IPS DF 6.9 (cell line): Measurements from ENCODE around the gene CXCL10.
"Not testable (repeated sequence)": the region's sequence is repeated elsewhere in the genome, so short reads cannot be mapped to it uniquely, and the experiment has no call there.

Experiments used
- DNase-seq: peaks from one replicate; pipeline ENCODE4 v3.0.0-alpha.2; 2013; ENCODE audit warnings: low read depth, low spot score
- H3K27ac ChIP-seq: one replicate; pipeline ENCODE4 v1.5.1; 2013; ENCODE audit warnings: low read length, control low read depth
- H3K27me3 ChIP-seq: 2 replicates; pipeline ENCODE4 v1.6.1; 2013; ENCODE audit warnings: mild to moderate bottlenecking, low read length; ENCODE audit not compliant: control insufficient read depth, insufficient read depth
- H3K36me3 ChIP-seq: 2 replicates; pipeline ENCODE4 v1.6.1; 2013; ENCODE audit warnings: low read length; ENCODE audit not compliant: control insufficient read depth, insufficient read depth
- H3K4me1 ChIP-seq: 2 replicates; pipeline ENCODE4 v1.6.1; 2013; ENCODE audit warnings: low read length; ENCODE audit not compliant: control insufficient read depth, insufficient read depth
- H3K4me3 ChIP-seq: 2 replicates; pipeline ENCODE4 v1.5.1; 2013; ENCODE audit warnings: mild to moderate bottlenecking, low read length
- H3K9me3 ChIP-seq: 2 replicates; pipeline ENCODE4 v1.6.1; 2013; ENCODE audit warnings: low read length, inconsistent platforms; ENCODE audit not compliant: control insufficient read depth, insufficient read depth
- WGBS: extraction: QIAGEN DNeasy Blood & Tissue Kit; methylation state at CpG from one replicate; pipeline ENCODE4 v1.1.7; 2013; ENCODE audit warnings: mixed read lengths, missing lambda C conversion rate; ENCODE audit not compliant: insufficient read length, insufficient coverage; 5-methylcytosine and 5-hydroxymethylcytosine counted together

Gene CXCL10

GRCh38 chr4:76011018-76011670 lies 12.2 kb downstream of the CXCL10 start:
- H3K27me3 ChIP-seq, result no peaks in the 10 kb centered on the region
- H3K4me3 ChIP-seq, result no peak overlapping the region
- no peak overlapping the region for H3K27ac ChIP-seq
- H3K36me3 ChIP-seq, result no peaks in the 10 kb centered on the region
- H3K4me1 ChIP-seq, result no peaks in the 10 kb centered on the region; the same call in 1 of the 2 replicates
- no peak for DNase-seq
- H3K9me3 ChIP-seq, result no peaks in the 10 kb centered on the region
- WGBS, result no CpG with 5 or more reads among the region's 31 CpGs

DNA sequence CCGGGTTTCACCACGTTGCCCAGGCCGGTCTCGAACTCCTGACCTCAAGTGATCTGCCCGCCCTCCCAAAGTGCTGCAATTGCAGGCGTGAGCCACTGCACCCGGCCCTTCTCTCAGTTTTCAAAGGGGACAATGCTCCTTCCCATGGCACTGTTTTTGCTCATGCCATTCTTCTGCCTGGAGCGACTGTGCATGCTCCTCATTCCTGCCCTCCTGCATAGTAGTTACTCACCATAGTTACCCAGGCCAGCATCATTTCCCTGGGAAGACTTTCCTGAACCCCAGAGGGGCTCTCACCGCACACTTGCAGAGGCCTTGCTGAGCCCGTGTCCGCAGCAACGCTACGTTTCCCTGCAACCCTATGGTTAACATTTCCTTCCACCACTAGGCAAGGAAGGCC lies 12.7 kb downstream of the CXCL10 start:
- no peak for DNase-seq
- Histone ChIP-seq H3K4me1 (no peaks in the 10 kb centered on the region; the same call in 1 of the 2 replicates), H3K4me3 (no peak overlapping the region), H3K27ac (no peak overlapping the region), H3K9me3 (no peaks in the 10 kb centered on the region), H3K27me3 (no peaks in the 10 kb centered on the region), H3K36me3 (no peaks in the 10 kb centered on the region)
- no CpG with 5 or more reads among the region's 13 CpGs for WGBS

DNA sequence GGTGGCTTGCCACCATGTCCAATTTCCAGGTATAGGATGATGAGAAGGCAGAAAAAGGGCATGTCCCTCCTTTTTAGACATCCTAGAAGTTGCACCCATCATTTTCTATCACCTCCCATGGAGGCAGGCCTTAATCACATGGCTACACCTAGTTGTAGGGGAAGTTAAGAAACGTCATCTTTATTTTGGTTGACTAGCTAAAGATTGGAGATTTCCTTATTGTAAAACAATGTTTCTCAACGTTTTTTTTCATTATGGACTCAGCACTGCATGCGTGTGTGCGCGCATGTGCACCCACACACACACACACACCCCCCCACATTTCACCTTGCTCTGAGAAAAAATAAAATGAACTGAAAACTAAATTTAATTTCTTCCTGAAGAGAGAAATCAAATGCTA lies 14.0 kb downstream of the CXCL10 start:
- Histone ChIP-seq H3K27me3 (no peaks in the 10 kb centered on the region), H3K27ac (no peak overlapping the region), H3K4me1 (no peaks in the 10 kb centered on the region; the same call in 1 of the 2 replicates), H3K36me3 (no peaks in the 10 kb centered on the region), H3K9me3 (no peaks in the 10 kb centered on the region), H3K4me3 (no peak overlapping the region)
- DNase-seq, result no peak
- WGBS, result no CpG with 5 or more reads among the region's 5 CpGs

- no CpG with 5 or more reads among the region's 1 CpG for WGBS
- H3K27ac ChIP-seq, result no peak within 1 kb of the TSS
- H3K9me3 ChIP-seq, result no peaks in the 10 kb centered on the region
- no peaks in the 10 kb centered on the region for H3K36me3 ChIP-seq
- DNase-seq, result no peak
- H3K27me3 ChIP-seq, result no peaks in the 10 kb centered on the region
- no peaks in the 10 kb centered on the region; the same call in 1 of the 2 replicates for H3K4me1 ChIP-seq
- no peak within 1 kb of the TSS for H3K4me3 ChIP-seq
Measured at GRCh38 chr4:76007089-76007862, 16.0 kb downstream of the CXCL10 start, which contains the start of gene CXCL9. Gene CXCL9, minus strand, starts transcription at chr4:76007509. Its CDS starts 60 bp downstream, at chr4:76007449.

- Histone ChIP-seq H3K4me3 (no peak overlapping the region), H3K27me3 (no peaks in the 10 kb centered on the region), H3K27ac (no peak overlapping the region), H3K4me1 (no peaks in the 10 kb centered on the region), H3K9me3 (no peaks in the 10 kb centered on the region), H3K36me3 (no peaks in the 10 kb centered on the region)
- DNase-seq, result no peak
- no CpG with 5 or more reads among the region's 3 CpGs for WGBS
Measured at GRCh38 chr4:76003620-76004019, 19.7 kb downstream of the CXCL10 start.

GRCh38 chr4:76003035-76003434 lies 20.3 kb downstream of the CXCL10 start:
- Histone ChIP-seq H3K9me3 (no peaks in the 10 kb centered on the region), H3K4me1 (no peaks in the 10 kb centered on the region), H3K27ac (no peak overlapping the region), H3K36me3 (no peaks in the 10 kb centered on the region), H3K27me3 (no peaks in the 10 kb centered on the region), H3K4me3 (no peak overlapping the region)
- no CpG with 5 or more reads among the region's 2 CpGs for WGBS
- no peak for DNase-seq

- Histone ChIP-seq H3K4me1 (no peaks in the 10 kb centered on the region), H3K9me3 (no peaks in the 10 kb centered on the region), H3K27me3 (no peaks in the 10 kb centered on the region), H3K4me3 (no peak overlapping the region), H3K27ac (no peak overlapping the region), H3K36me3 (no peaks in the 10 kb centered on the region)
- DNase-seq, result no peak
- no CpG with 5 or more reads among the region's 4 CpGs for WGBS
Measured at GRCh38 chr4:76002176-76002575, 21.1 kb downstream of the CXCL10 start.

DNA sequence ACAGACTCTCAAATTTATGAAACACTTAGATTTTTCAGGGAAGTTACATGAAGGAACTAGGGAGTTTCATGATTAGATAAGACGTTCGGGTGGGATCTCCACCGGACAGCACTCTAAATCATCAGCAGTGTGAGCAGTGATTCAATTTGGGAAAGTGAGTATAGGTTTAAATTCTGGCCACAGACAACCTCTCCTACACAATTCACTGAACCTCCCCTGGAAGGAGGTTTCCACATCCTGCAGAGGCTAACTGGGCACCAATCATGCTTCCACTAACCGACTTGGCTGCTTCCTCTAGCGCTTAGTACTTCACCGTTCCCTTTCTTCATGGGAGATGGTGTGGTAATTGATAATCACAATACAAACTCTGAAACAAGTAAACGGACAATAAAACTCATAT lies 21.6 kb downstream of the CXCL10 start:
- Histone ChIP-seq H3K9me3 (no peaks in the 10 kb centered on the region), H3K27me3 (no peaks in the 10 kb centered on the region), H3K27ac (no peak overlapping the region), H3K36me3 (no peaks in the 10 kb centered on the region), H3K4me1 (no peaks in the 10 kb centered on the region), H3K4me3 (no peak overlapping the region)
- no peak for DNase-seq
- no CpG with 5 or more reads among the region's 7 CpGs for WGBS

- no peaks in the 10 kb centered on the region for H3K27me3 ChIP-seq
- H3K4me1 ChIP-seq, result no peaks in the 10 kb centered on the region
- no peaks in the 10 kb centered on the region for H3K9me3 ChIP-seq
- WGBS, result no CpG with 5 or more reads among the region's 1 CpG
- H3K4me3 ChIP-seq, result no peak overlapping the region
- DNase-seq, result no peak
- no peak overlapping the region for H3K27ac ChIP-seq
- H3K36me3 ChIP-seq, result no peaks in the 10 kb centered on the region
Measured at GRCh38 chr4:76000279-76000678, 23.0 kb downstream of the CXCL10 start.

DNA sequence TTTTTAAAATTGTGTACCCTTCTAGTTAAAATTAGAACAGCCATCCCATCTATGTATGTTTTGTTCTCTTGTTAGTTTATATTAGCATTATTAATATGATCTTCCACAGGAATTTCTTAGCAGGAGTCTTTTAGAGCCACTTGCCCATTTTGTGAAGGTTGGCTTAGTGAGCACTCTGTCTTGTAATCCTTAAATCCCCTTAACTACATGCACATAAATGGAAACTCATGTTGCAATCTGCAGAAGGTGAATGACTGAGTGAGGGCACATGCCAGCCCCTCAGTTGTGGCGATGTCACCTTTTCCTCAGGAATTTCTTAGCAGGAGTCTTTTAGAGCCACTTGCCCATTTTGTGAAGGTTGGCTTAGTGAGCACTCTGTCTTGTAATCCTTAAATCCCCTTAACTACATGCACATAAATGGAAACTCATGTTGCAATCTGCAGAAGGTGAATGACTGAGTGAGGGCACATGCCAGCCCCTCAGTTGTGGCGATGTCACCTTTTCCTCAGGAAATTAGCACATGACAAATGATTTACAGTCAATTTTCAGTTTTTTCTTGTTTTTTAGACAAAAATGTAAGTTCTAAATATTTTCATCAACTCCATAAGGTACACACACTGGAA lies 24.7 kb downstream of the CXCL10 start:
- not testable (repeated sequence) for H3K27me3 ChIP-seq, H3K36me3 ChIP-seq, H3K4me3 ChIP-seq, H3K27ac ChIP-seq, H3K4me1 ChIP-seq, H3K9me3 ChIP-seq, DNase-seq
- WGBS, result no CpG with 5 or more reads among the region's 2 CpGs
